Nephron (organoid): ENCODE data around the gene TECPR2.
A peak's percentile ranks its signal among the peaks of the same experiment; 100 is the strongest.
"Not testable (repeated sequence)": the region's sequence is repeated elsewhere in the genome, so short reads cannot be mapped to it uniquely, and the experiment has no call there.

ENCODE experiments used
- H3K27ac Mint-ChIP-seq, 3 experiments: 2 replicates each; pipeline ENCODE4 v1.8.0; 2020; ENCODE audit warnings: mixed read lengths in 3 of 3, mild to moderate bottlenecking in 2 of 3, moderate library complexity in 1 of 3
- H3K27me3 Mint-ChIP-seq: 2 replicates; pipeline ENCODE4 v1.8.0; 2021; ENCODE audit warnings: low read depth, mild to moderate bottlenecking, moderate library complexity, mixed read lengths
- H3K36me3 Mint-ChIP-seq: 2 replicates; pipeline ENCODE4 v1.8.0; 2020; ENCODE audit warnings: low read depth, mixed read lengths
- H3K4me1 Mint-ChIP-seq: 2 replicates; pipeline ENCODE4 v1.8.0; 2020; ENCODE audit warnings: mixed read lengths
- H3K4me3 Mint-ChIP-seq, 3 experiments: 2 replicates each; pipeline ENCODE4 v1.8.0; 2020; ENCODE audit warnings: mild to moderate bottlenecking in 3 of 3, mixed read lengths in 3 of 3, moderate library complexity in 2 of 3
- H3K9me3 Mint-ChIP-seq: 2 replicates; pipeline ENCODE4 v1.8.0; 2020; ENCODE audit warnings: mixed read lengths
- TF ChIP-seq, protein P1 (sequence below), 3 experiments: fragments of 200-600 bp; sonication (generic); IDR thresholded peaks; one replicate each; pipeline ENCODE4 v1.5.0; 2021; ENCODE audit warnings: antibody characterized with exemption in 3 of 3; ENCODE audit not compliant: unreplicated experiment in 3 of 3

Gene TECPR2

DNA sequence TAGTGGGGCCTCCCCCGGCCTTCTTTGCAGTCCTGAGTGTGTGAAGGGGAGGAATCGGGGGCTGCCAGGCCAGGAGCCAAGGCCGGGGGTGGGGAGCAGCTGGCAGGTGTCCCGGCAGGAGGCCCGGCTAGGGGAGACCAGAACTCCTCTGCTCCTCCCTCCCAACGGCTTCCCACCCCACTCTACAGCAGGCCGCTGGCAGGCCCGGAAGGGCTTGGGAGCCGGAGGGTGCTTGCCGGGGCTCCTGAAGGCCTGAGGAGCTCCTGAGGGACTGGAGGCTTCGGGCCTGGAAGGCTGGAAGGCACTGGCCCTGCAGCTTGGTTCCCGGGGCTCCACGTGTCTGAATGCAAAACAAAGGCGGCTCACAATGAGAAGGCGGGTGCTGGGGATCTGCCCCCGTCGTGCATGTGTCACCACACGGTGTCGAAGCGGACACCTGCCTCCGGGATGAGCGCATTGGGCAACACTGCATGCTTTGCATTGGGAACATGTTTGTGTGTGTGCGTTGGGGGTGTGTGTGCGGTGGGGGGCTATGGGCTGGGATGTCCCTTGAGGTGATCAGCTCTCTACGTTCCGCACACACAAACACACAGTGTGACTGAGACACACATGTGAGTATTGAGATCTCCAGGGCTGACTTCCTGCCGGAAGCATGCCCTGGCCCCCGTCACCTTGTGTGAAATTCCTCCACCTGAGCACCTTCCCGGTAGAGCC is 177.7 kb downstream of the TECPR2 start:
- Mint-ChIP-seq H3K36me3 (no peaks in the 10 kb centered on the region), H3K27ac (peak overlapping the region; percentile 90 to 98 (median 97)), H3K27me3 (peaks cover 9% of the 10 kb centered on the region), H3K4me3 (peak overlapping the region in 2 of 3 experiments; percentile 53 to 55), H3K4me1 (peaks cover 25% of the 10 kb centered on the region), H3K9me3 (no peaks in the 10 kb centered on the region)
- TF ChIP-seq, protein P1, sequence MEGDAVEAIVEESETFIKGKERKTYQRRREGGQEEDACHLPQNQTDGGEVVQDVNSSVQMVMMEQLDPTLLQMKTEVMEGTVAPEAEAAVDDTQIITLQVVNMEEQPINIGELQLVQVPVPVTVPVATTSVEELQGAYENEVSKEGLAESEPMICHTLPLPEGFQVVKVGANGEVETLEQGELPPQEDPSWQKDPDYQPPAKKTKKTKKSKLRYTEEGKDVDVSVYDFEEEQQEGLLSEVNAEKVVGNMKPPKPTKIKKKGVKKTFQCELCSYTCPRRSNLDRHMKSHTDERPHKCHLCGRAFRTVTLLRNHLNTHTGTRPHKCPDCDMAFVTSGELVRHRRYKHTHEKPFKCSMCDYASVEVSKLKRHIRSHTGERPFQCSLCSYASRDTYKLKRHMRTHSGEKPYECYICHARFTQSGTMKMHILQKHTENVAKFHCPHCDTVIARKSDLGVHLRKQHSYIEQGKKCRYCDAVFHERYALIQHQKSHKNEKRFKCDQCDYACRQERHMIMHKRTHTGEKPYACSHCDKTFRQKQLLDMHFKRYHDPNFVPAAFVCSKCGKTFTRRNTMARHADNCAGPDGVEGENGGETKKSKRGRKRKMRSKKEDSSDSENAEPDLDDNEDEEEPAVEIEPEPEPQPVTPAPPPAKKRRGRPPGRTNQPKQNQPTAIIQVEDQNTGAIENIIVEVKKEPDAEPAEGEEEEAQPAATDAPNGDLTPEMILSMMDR (IDR thresholded peaks at IDR 0.05; ENCODE audit: unreplicated experiment in 3 of 3), result no peak

DNA sequence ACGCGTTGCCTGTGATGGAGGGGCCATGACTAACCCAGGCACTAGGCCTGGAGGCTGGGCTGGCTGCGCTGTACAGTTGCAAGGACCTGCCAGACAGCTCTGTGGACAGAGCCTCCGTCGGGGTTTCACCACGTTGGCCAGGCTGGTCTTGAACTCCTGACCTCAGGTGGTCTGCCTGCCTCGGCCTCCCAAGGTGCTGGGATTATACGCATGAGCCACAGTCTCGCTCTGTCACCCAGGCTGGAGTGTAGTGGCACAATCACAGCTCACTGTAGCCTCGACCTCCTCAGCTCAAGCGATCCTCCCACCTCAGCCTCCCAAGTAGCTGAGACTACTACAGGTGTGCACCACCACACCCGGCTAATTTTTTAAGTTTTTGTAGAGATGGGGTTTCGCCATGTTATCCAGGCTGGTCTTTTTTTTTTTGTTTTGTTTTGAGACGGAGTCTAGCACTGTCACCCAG is 178.3 kb downstream of the TECPR2 start:
- not testable (repeated sequence) for H3K9me3 Mint-ChIP-seq, H3K36me3 Mint-ChIP-seq
- Mint-ChIP-seq H3K27ac (peak overlapping the region; percentile 90 to 98 (median 97)), H3K4me3 (peak overlapping the region in 1 of 3 experiments; percentile 53), H3K27me3 (peaks cover 15% of the 10 kb centered on the region), H3K4me1 (peaks cover 31% of the 10 kb centered on the region)

DNA sequence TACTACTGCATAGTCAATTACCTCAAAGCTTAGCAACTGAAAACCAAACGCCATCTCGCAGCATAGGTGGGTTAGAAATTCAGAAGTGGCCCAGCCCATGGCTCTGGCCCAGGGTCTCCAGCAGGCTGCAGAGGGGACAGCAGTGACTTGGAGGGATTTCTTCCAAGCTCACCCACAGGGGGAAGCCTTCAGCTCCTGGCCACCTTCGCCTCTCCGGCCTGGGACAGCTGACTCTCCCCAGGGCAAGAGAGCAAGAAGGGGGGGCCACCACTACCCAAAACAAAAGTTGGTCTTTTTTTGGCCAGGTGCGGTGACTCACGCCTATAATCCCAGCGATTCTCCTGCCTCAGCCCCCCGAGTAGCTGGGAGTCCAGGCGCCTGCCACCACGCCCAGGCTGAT is 179.0 kb downstream of the TECPR2 start:
- TF ChIP-seq, protein P1 (IDR thresholded peaks at IDR 0.05; ENCODE audit: unreplicated experiment in 3 of 3), result no peak
- Mint-ChIP-seq H3K9me3 (no peaks in the 10 kb centered on the region), H3K36me3 (no peaks in the 10 kb centered on the region), H3K4me3 (no peak overlapping the region), H3K4me1 (peaks cover 32% of the 10 kb centered on the region), H3K27me3 (peaks cover 20% of the 10 kb centered on the region), H3K27ac (peak overlapping the region in 2 of 3 experiments; percentile 89 to 91)

DNA sequence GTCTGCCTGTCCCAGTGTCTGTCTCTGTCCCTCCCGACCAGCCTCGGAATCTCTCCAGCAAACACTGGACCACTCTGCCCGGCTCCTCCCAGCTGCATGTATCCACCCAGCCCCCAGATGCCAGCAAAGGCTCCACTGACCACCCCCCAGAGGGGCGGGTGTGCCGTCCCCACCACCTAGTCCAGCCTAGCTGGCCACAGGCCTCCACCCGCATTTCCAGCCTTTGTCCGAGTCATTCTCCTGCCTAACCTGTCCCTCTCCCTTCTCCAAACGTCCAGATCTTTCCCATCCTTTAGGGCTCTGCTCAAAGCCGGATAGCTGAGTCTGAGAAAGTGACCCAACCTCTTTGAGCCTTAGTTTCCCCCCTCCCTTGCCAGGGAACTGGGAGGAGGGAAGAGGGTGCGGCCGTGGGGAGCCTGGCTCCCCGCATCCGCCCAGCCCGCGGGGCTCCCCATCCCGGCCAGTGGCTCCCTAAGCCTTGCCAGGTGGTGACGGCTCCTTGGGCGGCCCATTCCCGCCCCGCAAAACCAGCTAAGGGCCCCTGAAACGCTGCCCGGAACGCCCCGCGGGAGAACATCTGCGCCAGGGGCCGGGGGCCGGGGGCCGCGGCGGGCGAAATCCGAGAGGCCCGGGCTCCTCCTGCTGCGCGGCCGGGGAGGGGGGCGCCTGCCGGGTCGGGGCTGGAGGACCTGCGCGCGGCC is 181.5 kb downstream of the TECPR2 start:
- H3K4me1 Mint-ChIP-seq, result peaks cover 41% of the 10 kb centered on the region
- TF ChIP-seq, protein P1 (IDR thresholded peaks at IDR 0.05; ENCODE audit: unreplicated experiment in 3 of 3), result no peak
- peaks cover 26% of the 10 kb centered on the region for H3K27me3 Mint-ChIP-seq
- H3K27ac Mint-ChIP-seq, result peak overlapping the region; percentile 59 to 91 (median 91)
- no peaks in the 10 kb centered on the region for H3K9me3 Mint-ChIP-seq
- no peaks in the 10 kb centered on the region for H3K36me3 Mint-ChIP-seq
- H3K4me3 Mint-ChIP-seq, result peak overlapping the region; percentile 6 to 37 (median 24)

DNA sequence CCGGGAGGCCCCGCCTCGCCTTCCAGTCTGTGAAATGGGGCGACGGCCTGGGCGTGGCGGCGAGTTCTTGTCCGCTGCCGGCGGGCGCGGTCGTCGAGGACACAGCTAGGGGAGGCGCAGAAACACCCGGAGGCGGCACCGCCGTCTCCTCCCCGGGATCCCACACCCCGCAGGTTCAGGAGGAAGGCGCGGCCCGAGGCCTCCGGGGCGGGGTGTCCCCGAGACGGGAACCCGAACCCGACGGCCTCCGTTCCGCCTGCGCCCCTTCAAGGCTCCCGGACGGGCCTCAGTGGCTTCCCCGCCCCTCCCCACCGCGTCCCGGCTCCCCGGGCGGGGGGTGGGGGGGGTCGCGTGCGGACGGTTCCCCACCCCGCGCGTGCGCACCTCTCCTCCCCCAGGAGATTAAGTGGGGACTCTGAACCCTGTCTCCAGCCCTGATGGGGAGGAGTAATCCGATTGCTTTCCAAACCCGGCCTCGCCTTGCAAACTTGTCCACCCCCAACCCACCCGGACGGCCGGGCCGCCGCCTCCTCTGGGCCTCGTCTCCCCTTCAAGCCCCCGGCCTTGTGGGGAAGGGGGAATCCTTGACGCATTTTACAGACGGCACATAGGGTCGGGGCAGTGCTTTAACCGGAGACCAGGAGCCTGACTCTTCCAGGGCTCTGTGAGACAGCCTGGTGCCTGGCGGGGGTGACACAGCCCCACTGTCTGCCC is 182.2 kb downstream of the TECPR2 start:
- TF ChIP-seq, protein P1 (IDR thresholded peaks at IDR 0.05; ENCODE audit: unreplicated experiment in 3 of 3), result no peak
- Mint-ChIP-seq H3K4me1 (peaks cover 35% of the 10 kb centered on the region), H3K27me3 (peaks cover 26% of the 10 kb centered on the region), H3K9me3 (no peaks in the 10 kb centered on the region), H3K36me3 (no peaks in the 10 kb centered on the region), H3K27ac (peak overlapping the region; percentile 81 to 99 (median 97)), H3K4me3 (peak overlapping the region; percentile 42 to 62 (median 52))
